AG09319 (cell line): ENCODE data around the gene BIVM.
A peak's percentile ranks its signal among the peaks of the same experiment; 100 is the strongest.

Experiments
- DNase-seq: peaks from one replicate; pipeline ENCODE4 v3.0.0-alpha.2; 2010; ENCODE audit warnings: low read depth; ENCODE audit errors: extremely low read depth
- CTCF ChIP-seq: IDR thresholded peaks from 2 replicates; pipeline ENCODE4 v1.5.1; 2011; ENCODE audit warnings: low read depth, mild to moderate bottlenecking, inconsistent platforms, low read length, moderate library complexity

Gene BIVM

GRCh38 chr13:102769679-102770078, 29.2 kb upstream of the BIVM start:
- peak; percentile 3; the same call in 1 of the 2 replicates for TF ChIP-seq CTCF
- no peak for DNase-seq

DNA sequence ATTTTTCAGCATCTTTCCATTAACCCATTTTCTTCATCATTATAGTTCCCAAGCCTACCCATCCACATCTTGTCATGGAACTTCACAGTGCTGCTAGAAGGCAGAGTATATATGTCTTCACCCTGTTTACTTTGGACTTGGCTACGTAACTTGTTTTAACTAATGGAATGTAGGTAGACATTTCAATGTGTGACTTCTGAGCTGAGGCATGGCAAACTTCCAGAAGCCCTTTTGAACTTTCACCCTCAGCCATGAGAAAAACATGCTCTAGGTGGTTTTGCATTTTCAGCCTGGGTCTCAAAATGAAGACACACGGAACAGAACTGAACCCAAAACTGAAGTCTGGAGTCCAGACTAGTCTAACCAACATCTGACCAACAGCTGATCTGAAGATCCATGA, 28.5 kb upstream of the BIVM start:
- DNase-seq, result no peak

GRCh38 chr13:102771298-102772041, 27.4 kb upstream of the BIVM start:
- no peak for DNase-seq

More for the DNA sequence above, 28.5 kb upstream of the BIVM start:
- no peak for TF ChIP-seq CTCF

GRCh38 chr13:102772042-102772425, 26.9 kb upstream of the BIVM start:
- TF ChIP-seq CTCF, result no peak
- DNase-seq, result no peak

More at GRCh38 chr13:102771298-102772041, 27.4 kb upstream of the BIVM start:
- no peak for TF ChIP-seq CTCF

DNA sequence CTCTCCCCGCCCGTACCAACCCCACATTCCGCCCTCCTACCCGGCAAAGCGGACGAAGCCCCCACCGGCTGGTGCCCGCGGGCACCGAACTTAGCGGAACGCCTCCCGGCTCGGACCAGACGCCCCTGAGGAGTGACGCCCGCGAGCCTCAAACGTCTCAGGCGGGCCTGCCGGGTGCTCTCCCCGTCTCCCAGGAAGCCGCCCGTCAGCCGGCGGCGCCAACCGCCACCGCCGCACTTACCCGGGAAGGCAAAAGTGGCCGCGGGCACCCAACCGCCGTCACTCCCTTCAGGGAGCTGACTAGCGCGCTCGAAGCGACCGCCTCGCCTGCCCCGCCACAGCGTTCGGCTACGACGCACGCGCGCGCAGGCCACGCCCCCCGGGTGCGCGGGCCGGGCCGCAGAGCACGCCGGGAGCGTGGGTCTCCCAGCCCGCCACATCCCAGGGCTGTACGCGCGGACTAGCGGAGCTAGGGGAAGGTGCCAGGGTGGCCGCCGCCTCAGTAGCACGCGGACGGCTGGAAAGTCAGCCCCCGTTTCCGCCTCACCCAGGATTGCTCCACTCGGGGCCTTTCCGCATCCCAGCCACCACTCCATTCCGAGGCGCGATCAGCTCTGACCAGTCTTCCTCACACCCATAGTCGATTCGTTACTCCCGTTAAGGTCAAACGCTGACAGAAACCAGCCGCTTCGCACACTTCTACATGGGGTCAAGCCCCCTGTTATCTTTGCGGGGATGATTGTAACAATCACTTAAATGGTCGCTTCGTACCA, 25.3 kb upstream of the BIVM start, which contains the start of gene TEX30:
Gene TEX30 (minus strand): TSS at position 346 of the 773 bp plus-strand sequence. CDS start 3,760 bp downstream, outside the sequence.
- no peak; the same call in 1 of the 2 replicates for TF ChIP-seq CTCF
- peak; percentile 53 for DNase-seq

DNA sequence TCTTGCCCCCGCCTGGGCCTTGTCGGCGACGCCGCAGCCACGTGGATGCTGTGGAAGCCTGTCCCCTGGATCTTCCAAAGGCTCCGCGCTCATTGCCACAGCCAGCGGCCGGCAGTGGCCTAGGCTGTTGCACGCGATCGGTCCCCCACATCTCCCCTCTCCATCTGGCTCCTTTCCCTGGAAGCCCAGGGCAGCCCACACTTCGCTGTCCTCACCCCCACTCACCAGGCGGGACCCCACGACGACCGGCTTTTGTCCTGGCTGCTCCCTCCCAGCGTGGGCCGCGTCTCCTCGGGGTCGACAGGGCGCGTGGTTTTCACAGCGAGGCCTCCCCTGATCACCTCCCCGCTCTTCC, 24.7 kb upstream of the BIVM start:
- no peak for DNase-seq
- no peak for TF ChIP-seq CTCF
